ENCODE measurements around the gene ADD3.

Gene ADD3

GRCh38 chr10:110158051-110159005 lies 150.5 kb downstream of the ADD3 start:
- DNase-seq, result no peak

DNA sequence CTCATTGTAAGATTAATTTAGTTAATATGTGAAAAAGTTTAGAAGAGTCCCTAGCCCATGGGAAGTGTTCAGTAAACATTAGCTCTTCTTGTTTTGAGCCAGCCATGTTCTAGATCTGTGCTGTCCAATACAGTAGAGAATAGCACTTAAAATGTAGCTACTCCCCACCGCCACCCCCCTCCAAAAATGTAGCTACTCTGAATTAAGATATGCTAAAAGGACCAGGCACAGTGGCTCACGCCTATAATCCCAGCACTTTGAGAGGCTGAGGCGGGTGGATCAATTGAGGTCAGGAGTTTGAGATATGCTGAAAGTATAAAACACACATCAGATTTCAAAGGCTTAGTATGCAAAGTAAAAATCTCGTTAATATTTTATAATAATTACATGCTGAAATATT lies 152.3 kb downstream of the ADD3 start:
- no peak for DNase-seq

GRCh38 chr10:110160522-110160921 lies 152.7 kb downstream of the ADD3 start:
- no peak for DNase-seq

DNA sequence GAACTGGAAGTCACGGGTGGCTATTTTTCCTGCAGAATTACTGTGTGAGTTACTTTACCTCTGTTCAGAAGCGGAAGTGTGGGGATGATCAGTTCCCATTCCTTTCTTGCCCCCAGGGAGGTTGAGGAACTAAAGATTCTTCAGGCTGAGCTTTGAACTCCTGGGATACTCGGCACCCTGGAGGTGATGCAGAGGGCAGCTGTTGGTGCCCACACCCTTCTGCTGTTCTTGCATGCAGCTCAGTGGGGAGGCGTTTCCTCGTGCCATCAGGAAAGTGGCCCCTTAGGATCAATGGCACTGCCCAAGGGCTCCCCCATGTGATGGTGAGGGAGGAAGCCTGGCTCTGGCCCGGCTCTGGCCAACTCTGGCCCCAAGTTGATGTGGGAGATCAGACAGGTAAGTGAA lies 155.0 kb downstream of the ADD3 start:
- no peak for DNase-seq

GRCh38 chr10:110163192-110163773 lies 155.5 kb downstream of the ADD3 start:
- no peak for DNase-seq

- DNase-seq, result no peak
Observed at GRCh38 chr10:110163841-110164240, 156.1 kb downstream of the ADD3 start.

DNA sequence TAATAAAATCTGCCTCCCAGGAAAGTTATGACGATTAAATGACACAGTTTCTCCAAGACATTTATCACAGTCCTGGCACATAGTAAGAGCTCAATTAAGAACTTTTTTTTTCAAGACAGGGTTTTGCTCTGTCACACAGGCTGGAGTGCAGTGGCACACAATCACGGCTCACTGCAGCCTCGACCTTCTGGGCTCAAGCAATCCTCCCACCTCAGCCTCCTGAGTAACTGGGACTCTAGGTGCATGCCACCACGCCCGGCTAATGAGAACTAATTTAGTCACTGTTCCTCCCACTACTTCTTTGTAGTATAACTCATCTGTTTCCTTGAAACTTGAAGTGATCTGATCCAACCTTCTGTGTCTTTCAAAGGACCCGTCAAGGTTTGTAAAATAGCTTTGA lies 157.5 kb downstream of the ADD3 start:
- DNase-seq, result no peak

- DNase-seq, result no peak
Observed at GRCh38 chr10:110167149-110167548, 159.4 kb downstream of the ADD3 start.

- DNase-seq, result no peak
Observed at GRCh38 chr10:110168601-110169481, 161.1 kb downstream of the ADD3 start.

DNA sequence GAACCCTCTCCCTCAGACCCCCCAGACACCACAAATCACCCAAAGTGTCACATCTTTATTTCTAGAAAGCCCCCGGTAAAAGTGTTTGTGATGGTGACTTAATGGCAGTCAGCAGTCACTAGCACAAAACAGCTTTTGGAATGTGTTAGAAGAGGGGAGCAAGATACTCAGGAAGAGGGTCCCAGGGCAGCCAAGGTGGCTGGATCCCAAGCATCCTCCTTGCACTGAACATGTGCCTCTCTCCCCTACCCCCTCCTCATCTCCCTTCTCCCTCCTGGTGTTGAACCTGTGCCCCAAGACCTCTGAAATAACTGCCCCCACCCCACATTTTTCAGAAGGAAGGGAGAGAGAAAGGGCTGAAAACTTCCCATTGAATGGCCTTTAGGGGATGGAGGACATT lies 161.8 kb downstream of the ADD3 start:
- no peak for DNase-seq

DNA sequence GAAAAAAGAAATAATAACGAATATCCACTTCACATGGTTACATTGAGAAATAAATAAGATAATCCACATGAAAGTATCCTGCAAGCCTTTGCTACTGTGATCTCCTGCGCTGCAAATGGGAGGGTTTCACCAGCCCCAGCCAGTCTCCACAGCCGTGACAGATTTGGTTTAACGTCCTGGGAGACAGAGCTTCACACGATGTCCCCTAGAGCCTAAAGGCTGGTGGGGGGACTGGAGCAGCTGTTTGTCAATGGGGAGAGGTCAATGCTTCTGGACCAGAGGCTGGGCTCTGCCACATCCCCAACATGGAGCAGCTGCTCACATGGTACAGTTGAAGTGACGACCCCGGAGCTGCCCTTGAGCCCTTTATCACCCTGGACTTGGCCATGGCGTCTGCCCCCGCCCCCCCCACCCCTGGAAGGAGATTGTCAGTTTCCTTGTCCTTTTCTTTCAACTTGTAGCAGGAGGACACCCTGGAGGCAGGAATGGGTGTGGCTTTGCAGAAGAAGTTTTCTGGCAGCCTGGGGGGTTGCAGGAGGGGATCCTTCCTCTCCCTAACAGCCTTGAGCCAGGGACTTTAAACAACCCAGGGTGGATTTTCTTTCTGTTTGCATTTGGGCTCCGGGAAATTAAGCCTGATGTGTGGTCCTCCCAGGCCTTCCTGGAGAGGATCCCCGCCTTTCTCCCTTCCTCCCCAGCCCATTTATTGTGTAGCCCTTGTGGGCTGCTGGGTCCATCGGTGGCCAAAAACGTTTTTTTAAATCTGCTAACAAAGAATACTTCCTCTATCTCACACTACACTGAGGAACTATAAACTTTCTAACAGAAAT lies 162.6 kb downstream of the ADD3 start:
- no peak for DNase-seq

GRCh38 chr10:110171032-110171431 lies 163.2 kb downstream of the ADD3 start:
- no peak for DNase-seq

- DNase-seq, result no peak
Observed at GRCh38 chr10:110172155-110172554, 164.4 kb downstream of the ADD3 start.

- DNase-seq, result no peak
Observed at GRCh38 chr10:110174201-110174600, 166.4 kb downstream of the ADD3 start.

- no peak for DNase-seq
Observed at GRCh38 chr10:110174816-110175215, 167.0 kb downstream of the ADD3 start.

GRCh38 chr10:110175406-110175805 lies 167.6 kb downstream of the ADD3 start:
- DNase-seq, result no peak

DNA sequence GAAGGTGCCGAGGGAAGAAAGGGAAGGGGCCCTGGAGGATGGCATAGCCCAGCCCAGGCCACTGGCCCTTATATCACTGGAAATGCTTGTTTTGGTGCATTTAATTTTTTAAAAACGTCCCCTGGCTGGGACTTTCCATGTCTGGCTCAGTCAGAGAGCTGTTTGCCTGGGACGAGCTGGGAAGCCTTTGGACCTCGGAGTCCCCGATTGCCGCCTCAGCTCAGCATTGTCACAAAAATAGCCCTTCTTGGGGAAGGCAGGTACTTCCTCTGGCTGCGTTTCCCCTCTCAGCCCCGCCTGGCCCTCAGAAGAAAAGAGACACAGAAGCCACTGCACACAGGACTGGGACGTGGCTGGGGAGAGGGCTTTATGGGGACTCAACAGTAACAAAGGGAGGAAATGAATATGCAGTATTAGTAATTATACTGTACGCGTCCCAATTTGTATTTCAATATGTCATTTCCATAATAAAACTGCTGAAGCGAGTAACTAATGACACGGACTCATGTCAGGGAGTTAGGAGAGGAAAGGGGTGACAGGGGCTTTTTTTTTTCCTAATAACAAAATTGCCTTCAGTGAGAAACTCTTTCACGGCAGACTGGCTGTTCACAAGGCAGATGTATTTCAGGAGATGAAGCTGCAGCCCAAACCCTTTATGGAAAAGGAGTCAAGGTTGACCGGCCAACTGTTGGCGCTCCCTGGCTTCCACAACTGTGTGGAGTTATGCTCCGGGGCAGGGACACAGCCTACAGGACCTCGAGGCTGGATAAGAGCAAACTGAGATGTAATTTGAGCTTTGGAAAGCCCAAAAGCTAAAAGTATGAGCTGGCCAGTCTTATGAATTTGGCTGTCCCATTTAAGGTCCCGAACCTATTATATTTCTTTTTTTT lies 168.6 kb downstream of the ADD3 start:
- no peak for DNase-seq

GRCh38 chr10:110179220-110179619 lies 171.4 kb downstream of the ADD3 start:
- no peak for DNase-seq

DNA sequence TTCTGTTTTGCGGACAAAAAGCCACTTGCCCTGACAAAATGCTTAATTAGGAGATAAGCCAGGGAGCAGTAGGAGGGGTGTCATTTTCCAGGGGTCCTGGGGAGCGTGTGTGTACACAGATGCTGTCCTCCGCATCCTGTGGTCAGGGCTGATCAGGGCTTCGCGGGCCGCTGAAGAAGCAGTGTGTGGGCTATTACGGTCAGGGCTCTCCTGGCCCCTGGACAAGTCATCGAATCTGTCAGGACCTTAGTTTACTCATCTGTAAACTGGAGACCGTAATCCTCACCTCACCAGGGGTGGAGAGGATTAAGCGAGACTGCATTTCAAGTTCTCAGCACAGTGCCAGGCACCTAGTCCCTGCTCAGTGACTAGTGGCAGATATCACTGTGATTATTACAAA lies 173.7 kb downstream of the ADD3 start:
- DNase-seq, result no peak

DNA sequence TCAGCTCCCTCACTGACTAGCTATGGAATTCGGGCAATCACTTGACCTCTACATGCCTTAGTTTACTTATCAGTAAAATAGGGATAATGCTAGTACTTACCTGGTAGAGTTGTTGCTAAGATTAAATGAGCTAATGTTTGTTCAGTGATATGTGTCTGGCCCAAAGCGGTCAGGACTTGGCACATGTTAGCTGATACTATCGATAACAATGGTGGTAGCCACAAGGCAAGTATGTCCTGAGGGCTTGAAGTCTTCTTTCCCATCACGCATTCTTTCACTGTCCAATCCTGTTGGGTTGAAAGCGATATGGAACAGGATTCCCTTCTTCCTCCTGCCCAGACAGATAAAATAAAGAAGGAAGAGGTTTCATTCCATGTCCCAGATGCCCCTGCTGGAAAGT lies 174.1 kb downstream of the ADD3 start:
- no peak for DNase-seq

GRCh38 chr10:110184398-110184797 lies 176.6 kb downstream of the ADD3 start:
- no peak for DNase-seq

All from effector CD8-positive, alpha-beta T cell (primary cell).